ENCODE data around the gene STON1. TPM values are rescaled to one million over a fixed set of nuclear protein-coding genes. Genes with fewer than 3 reads are reported as not detected.
"Not testable (repeated sequence)": the region's sequence is repeated elsewhere in the genome, so short reads cannot be mapped to it uniquely, and the experiment has no call there.

Gene STON1
- total RNA-seq, 1 donor from 2014 or later = 13.2 TPM

GRCh38 chr2:48592067-48592466 is 62.1 kb downstream of the STON1 start:
- no peak overlapping the region for H3K4me3 Mint-ChIP-seq
- H3K4me1 Mint-ChIP-seq = peaks cover 19% of the 10 kb centered on the region
- H3K9me3 Mint-ChIP-seq = no peaks in the 10 kb centered on the region
- no peak for DNase-seq (ENCODE audit: low read depth, low spot score)
- no peaks in the 10 kb centered on the region for H3K36me3 Mint-ChIP-seq (ENCODE audit: low read depth)
- H3K27ac Mint-ChIP-seq (ENCODE audit: unreplicated experiment) = no peak overlapping the region
- no peaks in the 10 kb centered on the region for H3K27me3 Mint-ChIP-seq (ENCODE audit: low read depth)
- TF ChIP-seq CTCF (conservative IDR thresholded peaks at IDR 0.05) = no peak

- H3K27ac Mint-ChIP-seq (ENCODE audit: unreplicated experiment); H3K4me1 Mint-ChIP-seq; H3K27me3 Mint-ChIP-seq (ENCODE audit: low read depth); H3K9me3 Mint-ChIP-seq; H3K36me3 Mint-ChIP-seq (ENCODE audit: low read depth); H3K4me3 Mint-ChIP-seq; DNase-seq (ENCODE audit: low read depth, low spot score): not testable (repeated sequence)
These were observed 66.8 kb downstream of the STON1 start for GRCh38 chr2:48596751-48597150.

GRCh38 chr2:48597492-48597891 is 67.5 kb downstream of the STON1 start:
- no peak overlapping the region for H3K27ac Mint-ChIP-seq (ENCODE audit: unreplicated experiment)
- H3K36me3 Mint-ChIP-seq (ENCODE audit: low read depth) = no peaks in the 10 kb centered on the region

GRCh38 chr2:48600204-48600813 is 70.4 kb downstream of the STON1 start:
- Mint-ChIP-seq H3K27me3 (ENCODE audit: low read depth) (no peaks in the 10 kb centered on the region), H3K9me3 (no peaks in the 10 kb centered on the region), H3K4me3 (no peak overlapping the region), H3K36me3 (ENCODE audit: low read depth) (no peaks in the 10 kb centered on the region), H3K27ac (ENCODE audit: unreplicated experiment) (no peak overlapping the region), H3K4me1 (peaks cover 5% of the 10 kb centered on the region)
- DNase-seq (ENCODE audit: low read depth, low spot score) = peak; percentile 21
- peak; percentile 87 for TF ChIP-seq CTCF (conservative IDR thresholded peaks at IDR 0.05)

More at GRCh38 chr2:48597492-48597891, 67.5 kb downstream of the STON1 start:
- no peak for DNase-seq (ENCODE audit: low read depth, low spot score)
- Mint-ChIP-seq H3K4me3 (no peak overlapping the region), H3K27me3 (ENCODE audit: low read depth) (no peaks in the 10 kb centered on the region), H3K9me3 (no peaks in the 10 kb centered on the region), H3K4me1 (peaks cover 5% of the 10 kb centered on the region)
- no peak for TF ChIP-seq CTCF (conservative IDR thresholded peaks at IDR 0.05)

- H3K36me3 Mint-ChIP-seq (ENCODE audit: low read depth) = no peaks in the 10 kb centered on the region
- H3K9me3 Mint-ChIP-seq = no peaks in the 10 kb centered on the region
- no peaks in the 10 kb centered on the region for H3K27me3 Mint-ChIP-seq (ENCODE audit: low read depth)
- no peak for TF ChIP-seq CTCF (conservative IDR thresholded peaks at IDR 0.05)
- H3K27ac Mint-ChIP-seq (ENCODE audit: unreplicated experiment) = no peak overlapping the region
- peaks cover 5% of the 10 kb centered on the region for H3K4me1 Mint-ChIP-seq
- no peak for DNase-seq (ENCODE audit: low read depth, low spot score)
- no peak overlapping the region for H3K4me3 Mint-ChIP-seq
These were observed 71.0 kb downstream of the STON1 start for GRCh38 chr2:48600917-48601316.

- peak; percentile 49 for TF ChIP-seq CTCF (conservative IDR thresholded peaks at IDR 0.05)
- no peaks in the 10 kb centered on the region for H3K36me3 Mint-ChIP-seq (ENCODE audit: low read depth)
- no peak overlapping the region for H3K27ac Mint-ChIP-seq (ENCODE audit: unreplicated experiment)
- peaks cover 5% of the 10 kb centered on the region for H3K4me1 Mint-ChIP-seq
- H3K4me3 Mint-ChIP-seq = no peak overlapping the region
- no peaks in the 10 kb centered on the region for H3K9me3 Mint-ChIP-seq
- DNase-seq (ENCODE audit: low read depth, low spot score) = no peak
- no peaks in the 10 kb centered on the region for H3K27me3 Mint-ChIP-seq (ENCODE audit: low read depth)
These were observed 71.4 kb downstream of the STON1 start for GRCh38 chr2:48601349-48601748.

Data from neural crest cell (in vitro differentiated cells).